H1 (cell line): ENCODE measurements around the gene PRKAB1. TPM values are rescaled to one million over a fixed set of nuclear protein-coding genes. Genes with fewer than 3 reads are reported as not detected.
A peak's percentile ranks its signal among the peaks of the same experiment; 100 is the strongest.

Source experiments
- CTCF ChIA-PET: fragments of 300-600 bp; sonication (Branson Sonifier 250); formaldehyde crosslinking; loops from one replicate; lab custom pipeline; 2021; ENCODE audit not compliant: partially characterized antibody; lab: Charles Lee
- POLR2A ChIA-PET: fragments of 300-600 bp; sonication (Branson Sonifier 250); formaldehyde crosslinking; loops from one replicate; lab custom pipeline; 2021; ENCODE audit warnings: inconsistent platforms; ENCODE audit not compliant: partially characterized antibody; lab: Charles Lee
- DNase-seq, 2 experiments: peaks; one replicate each; pipeline versions ENCODE4 v3.0.0 to v3.0.0-alpha.2; 2010 to 2022; ENCODE audit warnings: low spot score in 2 of 2, low read depth in 1 of 2, mixed read lengths in 1 of 2
- FAIRE-seq: peaks from 2 replicates; lab custom pipeline; 2011; peaks lifted over from hg19 to GRCh38; lab: Jason Lieb, UNC
- H2AFZ ChIP-seq: 2 replicates; pipeline ENCODE4 v1.8.1; 2012; ENCODE audit warnings: low read length, inconsistent platforms
- H2AK5ac ChIP-seq: 2 replicates; pipeline ENCODE4 v1.6.1; 2013; ENCODE audit warnings: low read depth, low read length
- H2BK120ac ChIP-seq: replicated peaks from 2 replicates; pipeline ENCODE3; 2013; ENCODE audit warnings: low read depth, low read length, inconsistent platforms
- H2BK12ac ChIP-seq: 2 replicates; pipeline ENCODE4 v1.6.1; 2013; ENCODE audit warnings: low read depth, low read length
- H2BK15ac ChIP-seq: 2 replicates; pipeline ENCODE4 v1.6.1; 2013; ENCODE audit warnings: low read length
- H2BK20ac ChIP-seq: 2 replicates; pipeline ENCODE4 v1.6.1; 2013; ENCODE audit warnings: low read length
- H2BK5ac ChIP-seq: 2 replicates; pipeline ENCODE4 v1.6.1; 2013; ENCODE audit warnings: low read depth, low read length
- H3K14ac ChIP-seq: 2 replicates; pipeline ENCODE4 v1.6.1; 2013; ENCODE audit warnings: inconsistent platforms; ENCODE audit not compliant: insufficient read length
- H3K18ac ChIP-seq: 2 replicates; pipeline ENCODE4 v1.6.1; 2013; ENCODE audit warnings: low read length; ENCODE audit errors: extremely low read depth
- H3K23ac ChIP-seq: 2 replicates; pipeline ENCODE4 v1.6.1; 2013; ENCODE audit warnings: inconsistent platforms; ENCODE audit not compliant: insufficient read length
- H3K23me2 ChIP-seq: 2 replicates; pipeline ENCODE4 v1.6.1; 2013; ENCODE audit warnings: low read depth, low read length
- H3K27ac ChIP-seq: 2 replicates; pipeline ENCODE4 v1.6.1; 2011; ENCODE audit warnings: low read depth, low read length, inconsistent platforms
- H3K27me3 ChIP-seq, 4 experiments: replicated peaks in 1 of 4; 1 replicate in 1 of 4; 2 replicates in 3 of 4; pipeline versions ENCODE4 v1.6.1 to v1.8.1; 2011 to 2013; ENCODE audit warnings: low read length in 3 of 4, mild to moderate bottlenecking in 3 of 4, inconsistent platforms in 2 of 4, mixed read lengths in 2 of 4, moderate library complexity in 1 of 4; ENCODE audit not compliant: control insufficient read depth in 3 of 4, insufficient read depth in 3 of 4; ENCODE audit errors: extremely low read depth in 1 of 4
- H3K36me3 ChIP-seq, 4 experiments: 2 replicates each; pipeline versions ENCODE4 v1.6.1 to v1.8.1; 2011 to 2013; ENCODE audit warnings: mild to moderate bottlenecking in 4 of 4, low read length in 3 of 4, moderate library complexity in 2 of 4, control low read depth in 1 of 4, inconsistent platforms in 1 of 4; ENCODE audit not compliant: insufficient read depth in 4 of 4, control insufficient read depth in 2 of 4
- H3K4ac ChIP-seq: replicated peaks from 2 replicates; pipeline ENCODE3; 2013; ENCODE audit warnings: low read length, low read depth, mixed read lengths, inconsistent platforms; ENCODE audit not compliant: insufficient read length
- H3K4me1 ChIP-seq, 4 experiments: replicated peaks in 1 of 4; 1 replicate in 1 of 4; 2 replicates in 3 of 4; pipeline versions ENCODE4 v1.6.1 to v1.8.1; 2011 to 2013; ENCODE audit warnings: low read length in 3 of 4, inconsistent platforms in 2 of 4, mixed read lengths in 1 of 4; ENCODE audit not compliant: insufficient read depth in 4 of 4, control insufficient read depth in 3 of 4
- H3K4me2 ChIP-seq, 2 experiments: 2 replicates each; pipeline versions ENCODE4 v1.6.1 to v1.8.1; 2011 to 2013; ENCODE audit warnings: low read depth in 2 of 2, low read length in 2 of 2, control low read depth in 1 of 2, inconsistent platforms in 1 of 2, mild to moderate bottlenecking in 1 of 2; ENCODE audit not compliant: insufficient read depth in 1 of 2
- H3K4me3 ChIP-seq, 4 experiments: fragments of 200-600, 300-600 bp in 1 of 4; sonication (generic), shearing (Covaris generic), sonication (Bioruptor Twin) in 1 of 4; 2 replicates each; pipeline versions ENCODE4 v1.5.1 to v1.8.1; 2011 to 2016; ENCODE audit warnings: low read length in 4 of 4, low read depth in 3 of 4, control low read depth in 2 of 4, inconsistent platforms in 2 of 4, mild to moderate bottlenecking in 2 of 4, mixed read lengths in 1 of 4, moderate library complexity in 1 of 4; ENCODE audit not compliant: insufficient read depth in 2 of 4; ENCODE audit errors: extremely low read depth in 1 of 4
- H3K56ac ChIP-seq: replicated peaks from 2 replicates; pipeline ENCODE3; 2013; ENCODE audit warnings: low read depth, mild to moderate bottlenecking, mixed read lengths, low read length, inconsistent platforms; ENCODE audit not compliant: insufficient read length
- H3K79me1 ChIP-seq: 2 replicates; pipeline ENCODE4 v1.6.1; 2013; ENCODE audit warnings: low read depth, low read length, control low read depth
- H3K79me2 ChIP-seq, 2 experiments: 2 replicates each; pipeline versions ENCODE4 v1.6.1 to v1.8.1; 2012 to 2013; ENCODE audit warnings: low read length in 2 of 2, mild to moderate bottlenecking in 2 of 2, inconsistent platforms in 1 of 2; ENCODE audit not compliant: insufficient read depth in 2 of 2, control insufficient read depth in 1 of 2
- H3K9ac ChIP-seq, 4 experiments: replicated peaks in 1 of 4; 1 replicate in 1 of 4; 2 replicates in 3 of 4; pipeline versions ENCODE4 v1.6.1 to v1.8.1; 2011 to 2013; ENCODE audit warnings: low read depth in 3 of 4, low read length in 3 of 4, control low read depth in 2 of 4, mild to moderate bottlenecking in 2 of 4, moderate library complexity in 2 of 4, inconsistent platforms in 1 of 4; ENCODE audit errors: extremely low read depth in 1 of 4
- H3K9me3 ChIP-seq, 2 experiments: 2 replicates each; pipeline versions ENCODE4 v1.6.1 to v1.8.1; 2012 to 2013; ENCODE audit warnings: mild to moderate bottlenecking in 2 of 2, moderate library complexity in 2 of 2, control low read depth in 1 of 2, inconsistent platforms in 1 of 2, low read depth in 1 of 2, low read length in 1 of 2, mixed read lengths in 1 of 2; ENCODE audit not compliant: insufficient read depth in 2 of 2
- H4K20me1 ChIP-seq, 2 experiments: replicated peaks in 1 of 2; 2 replicates each; pipeline versions ENCODE3 to v1.8.1; 2011 to 2013; ENCODE audit warnings: inconsistent platforms in 2 of 2, low read length in 2 of 2, mild to moderate bottlenecking in 1 of 2; ENCODE audit not compliant: insufficient read depth in 2 of 2, control insufficient read depth in 1 of 2
- H4K5ac ChIP-seq: 2 replicates; pipeline ENCODE4 v1.6.1; 2013; ENCODE audit warnings: low read length, low read depth, mixed read lengths, inconsistent platforms; ENCODE audit not compliant: insufficient read length
- H4K8ac ChIP-seq: 2 replicates; pipeline ENCODE4 v1.8.0; 2013; ENCODE audit warnings: mild to moderate bottlenecking, moderate library complexity, low read length, inconsistent platforms; ENCODE audit not compliant: insufficient read depth; ENCODE audit errors: extremely low read depth
- H4K91ac ChIP-seq: replicated peaks from 2 replicates; pipeline ENCODE3; 2013; ENCODE audit warnings: low read length, mixed read lengths, inconsistent platforms; ENCODE audit not compliant: insufficient read length
- ASH2L ChIP-seq: fragments of 200-600, 300-600 bp; sonication (generic); IDR thresholded peaks from one replicate; pipeline ENCODE4 v1.7.1; 2017; ENCODE audit warnings: low read length
- PHF8 ChIP-seq: fragments of 200-600 bp; sonication (generic); conservative IDR thresholded peaks from 2 replicates; pipeline ENCODE4 v1.7.1; 2012; ENCODE audit warnings: low read depth, mild to moderate bottlenecking, inconsistent platforms, low read length, moderate library complexity
- SAP30 ChIP-seq: fragments of 300-600 bp; sonication (generic); IDR thresholded peaks from 2 replicates; pipeline ENCODE4 v1.7.1; 2012; ENCODE audit warnings: low read length, moderate library complexity, mild to moderate bottlenecking, inconsistent platforms; ENCODE audit not compliant: insufficient read depth, insufficient replicate concordance
- WGBS, 2 experiments: shearing (Covaris generic) in 1 of 2; methylation state at CpG; one replicate each; pipeline versions ENCODE4 v1.1.6 to v1.1.7; 2013 to 2015; ENCODE audit warnings: low lambda C conversion rate in 2 of 2, mixed read lengths in 2 of 2, inconsistent platforms in 1 of 2, low coverage in 1 of 2, missing lambda C conversion rate in 1 of 2; ENCODE audit not compliant: insufficient replicate concordance in 2 of 2, insufficient coverage in 1 of 2, insufficient read length in 1 of 2; ENCODE audit errors: extremely low coverage in 1 of 2, missing lambda C conversion rate in 1 of 2; 5-methylcytosine and 5-hydroxymethylcytosine counted together
- polyA plus RNA-seq, 7 experiments: library from polyadenylated mRNA; depleted of rRNA in 3 of 7; stranded (reverse) in 5 of 7; unstranded in 2 of 7; fragments of >200 nt in 5 of 7; fragments of 200-250 nt in 2 of 7; gene quantifications; 1 replicate in 5 of 7; 2 replicates in 1 of 7; 4 replicates in 1 of 7; pipeline versions ENCODE4 v1.2.1 to v1.2.3, GENCODE V29; 2011 to 2013; ENCODE audit warnings: missing spikeins in 2 of 7, mixed read lengths in 2 of 7
- total RNA-seq: library from RNA; stranded (reverse); fragmentation: NEBNext Ultra II Directional; extraction: Animal tissue kit (Norgen Biotek cat#: 25700); gene quantifications from 2 replicates; pipeline ENCODE4 v1.2.1, GENCODE V29; 2021

Gene PRKAB1
- total and polyA plus RNA-seq, 2 of the 8 experiments (the other 6 are each of a cell fraction or from before 2014, with no cell fraction given) = 24.0 to 32.1 TPM

- no peak overlapping the region for H2BK12ac ChIP-seq
- H3K27me3 ChIP-seq = no peaks in the 10 kb centered on the region
- TF ChIP-seq SAP30 (peak; percentile 59), PHF8 (peak; percentile 46), ASH2L (no peak)
- H3K4me2 ChIP-seq = peak overlapping the region; percentile 72 to 75
- H3K79me2 ChIP-seq = peaks cover 0 to 29% of the 10 kb centered on the region in 2 experiments; a peak in 3 of 4 replicates
- FAIRE-seq (no peak), DNase-seq (no peak)
- peak overlapping the region; percentile 84 for H3K27ac ChIP-seq
- peak overlapping the region; percentile 62 for H4K91ac ChIP-seq
- H3K23me2 ChIP-seq = peaks cover 4% of the 10 kb centered on the region; the same call in 1 of the 2 replicates
- peak overlapping the region; percentile 56 for H3K18ac ChIP-seq
- peak overlapping the region; percentile 90 for H4K8ac ChIP-seq
- H3K56ac ChIP-seq = peak overlapping the region; percentile 88
- peak overlapping the region; percentile 25; the same call in 1 of the 2 replicates for H2AFZ ChIP-seq
- WGBS, 2 experiments = 6% methylated on average over 14 of the region's 14 CpGs; no CpG with 5 or more reads in 1 of the 2 experiments
- peak overlapping the region; percentile 45 for H4K5ac ChIP-seq
- peaks cover 0 to 5% (median 1%) of the 10 kb centered on the region in 4 experiments; a peak in 2 of 7 replicates for H3K4me1 ChIP-seq
- H3K9me3 ChIP-seq = no peaks in the 10 kb centered on the region
- H2BK5ac ChIP-seq = peak overlapping the region; percentile 84
- peaks cover 0 to 1% of the 10 kb centered on the region in 2 experiments for H4K20me1 ChIP-seq
- ChIA-PET CTCF (interaction anchor here (0.8 to 3.1 kb wide), 9 partner anchors 8 to 117 kb away, joined by 3 to 14 read pairs (median 6); no protein-coding TSS in a partner anchor), POLR2A (interaction anchor here (0.7 to 2.7 kb wide), 6 partner anchors 9 to 1293 kb away, joined by 3 to 14 read pairs (median 5); no protein-coding TSS in a partner anchor)
- H2BK120ac ChIP-seq = peak overlapping the region; percentile 28
- peaks cover 3 to 33% (median 20%) of the 10 kb centered on the region in 4 experiments; a peak in 7 of 8 replicates for H3K36me3 ChIP-seq
- no peaks in the 10 kb centered on the region; the same call in 1 of the 2 replicates for H3K79me1 ChIP-seq
- H3K23ac ChIP-seq = no peak overlapping the region
- peak overlapping the region; percentile 89 to 92 (median 91) for H3K4me3 ChIP-seq
- peak overlapping the region; percentile 76 to 89 (median 83) for H3K9ac ChIP-seq
- no peak overlapping the region for H2AK5ac ChIP-seq
- no peak overlapping the region for H2BK20ac ChIP-seq
- no peak overlapping the region for H3K4ac ChIP-seq
- H2BK15ac ChIP-seq = no peak overlapping the region
- no peak overlapping the region for H3K14ac ChIP-seq
These were observed 450 bp downstream of the PRKAB1 start for GRCh38 chr12:119668324-119668841.
